ENCODE results near the gene CES5A.

DNA sequence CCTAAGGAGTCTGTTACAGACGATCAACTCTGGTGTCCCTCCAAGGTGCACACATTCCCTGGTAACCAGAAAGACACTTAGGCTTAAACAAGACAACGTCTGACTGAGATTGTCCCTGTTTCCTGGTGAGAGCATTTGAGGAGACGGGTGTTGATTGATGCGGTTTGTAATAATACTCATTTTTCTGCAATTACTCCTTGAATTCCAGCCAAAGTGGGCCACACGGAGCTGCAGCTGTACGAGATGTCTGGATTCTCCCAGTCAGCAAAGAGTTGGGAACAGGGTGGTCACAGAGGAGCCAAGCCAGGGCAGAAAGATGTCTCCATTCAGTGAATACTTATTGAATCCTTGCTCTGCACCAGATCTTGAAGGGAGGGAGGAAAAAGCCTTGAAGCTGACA lies 30.9 kb upstream of the CES5A start:
- TF ChIP-seq, protein P1, sequence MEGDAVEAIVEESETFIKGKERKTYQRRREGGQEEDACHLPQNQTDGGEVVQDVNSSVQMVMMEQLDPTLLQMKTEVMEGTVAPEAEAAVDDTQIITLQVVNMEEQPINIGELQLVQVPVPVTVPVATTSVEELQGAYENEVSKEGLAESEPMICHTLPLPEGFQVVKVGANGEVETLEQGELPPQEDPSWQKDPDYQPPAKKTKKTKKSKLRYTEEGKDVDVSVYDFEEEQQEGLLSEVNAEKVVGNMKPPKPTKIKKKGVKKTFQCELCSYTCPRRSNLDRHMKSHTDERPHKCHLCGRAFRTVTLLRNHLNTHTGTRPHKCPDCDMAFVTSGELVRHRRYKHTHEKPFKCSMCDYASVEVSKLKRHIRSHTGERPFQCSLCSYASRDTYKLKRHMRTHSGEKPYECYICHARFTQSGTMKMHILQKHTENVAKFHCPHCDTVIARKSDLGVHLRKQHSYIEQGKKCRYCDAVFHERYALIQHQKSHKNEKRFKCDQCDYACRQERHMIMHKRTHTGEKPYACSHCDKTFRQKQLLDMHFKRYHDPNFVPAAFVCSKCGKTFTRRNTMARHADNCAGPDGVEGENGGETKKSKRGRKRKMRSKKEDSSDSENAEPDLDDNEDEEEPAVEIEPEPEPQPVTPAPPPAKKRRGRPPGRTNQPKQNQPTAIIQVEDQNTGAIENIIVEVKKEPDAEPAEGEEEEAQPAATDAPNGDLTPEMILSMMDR (IDR thresholded peaks at IDR 0.05; ENCODE audit: low read length), result no peak
- no peak for TF ChIP-seq EZH2 (IDR thresholded peaks at IDR 0.05; ENCODE audit: borderline replicate concordance, low read length)
